RCC 7860 (cell line): ENCODE measurements around the gene PSG2.
A peak's percentile ranks its signal among the peaks of the same experiment; 100 is the strongest.
"Not testable (repeated sequence)": the region's sequence is repeated elsewhere in the genome, so short reads cannot be mapped to it uniquely, and the experiment has no call there.

ENCODE experiments used
- DNase-seq: peaks from one replicate; pipeline ENCODE4 v3.0.0-alpha.2; 2015; ENCODE audit warnings: low spot score
- FAIRE-seq: peaks from 2 replicates; lab custom pipeline; 2012; peaks lifted over from hg19 to GRCh38; lab: Jason Lieb, UNC

The PSG2 gene

DNA sequence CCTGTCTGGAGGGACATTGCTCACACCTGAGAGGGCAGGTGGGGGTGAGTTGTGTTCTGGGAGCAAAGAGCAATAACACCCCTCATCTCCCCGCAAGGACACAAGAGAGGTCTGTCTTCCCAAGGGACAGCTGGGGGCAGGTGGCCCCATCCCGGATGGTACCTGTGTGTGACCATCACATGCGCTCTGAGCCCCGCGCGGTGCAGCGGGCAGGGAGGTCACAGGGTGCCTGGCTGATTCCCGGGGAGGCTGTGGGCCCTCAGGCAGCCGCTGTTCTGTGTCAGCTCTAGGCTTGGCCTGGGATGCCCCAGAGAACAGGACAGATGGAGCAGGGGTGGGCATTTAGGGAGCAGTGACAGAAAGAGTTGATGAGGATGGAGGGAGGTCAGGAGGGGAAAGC is 1.2 kb upstream of the PSG2 start:
- not testable (repeated sequence) for DNase-seq, FAIRE-seq

DNA sequence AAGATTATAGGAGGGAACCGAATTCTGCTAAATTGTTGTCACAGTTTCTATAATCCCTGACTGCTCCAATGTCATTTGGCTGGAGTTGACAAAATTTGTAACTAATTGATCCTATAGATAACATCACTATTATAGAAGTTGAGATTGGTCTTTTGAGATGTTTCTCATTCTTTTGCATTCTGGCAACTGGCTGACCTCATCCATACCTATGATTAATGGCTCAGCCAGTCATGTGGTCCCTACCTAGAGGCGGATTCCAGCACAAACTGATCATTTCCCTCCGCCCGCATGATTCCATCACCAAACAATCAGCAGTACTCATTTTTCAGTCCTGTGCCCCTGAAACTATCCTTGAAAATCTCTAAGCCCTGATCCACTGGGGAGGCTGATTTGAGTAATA is 4.2 kb downstream of the PSG2 start:
- peak; percentile 64 for DNase-seq
- FAIRE-seq: peak; percentile 78

- FAIRE-seq (peak; percentile 79), DNase-seq (peak; percentile 84)
Measured at GRCh38 chr19:43077881-43078280, 4.6 kb downstream of the PSG2 start.

DNA sequence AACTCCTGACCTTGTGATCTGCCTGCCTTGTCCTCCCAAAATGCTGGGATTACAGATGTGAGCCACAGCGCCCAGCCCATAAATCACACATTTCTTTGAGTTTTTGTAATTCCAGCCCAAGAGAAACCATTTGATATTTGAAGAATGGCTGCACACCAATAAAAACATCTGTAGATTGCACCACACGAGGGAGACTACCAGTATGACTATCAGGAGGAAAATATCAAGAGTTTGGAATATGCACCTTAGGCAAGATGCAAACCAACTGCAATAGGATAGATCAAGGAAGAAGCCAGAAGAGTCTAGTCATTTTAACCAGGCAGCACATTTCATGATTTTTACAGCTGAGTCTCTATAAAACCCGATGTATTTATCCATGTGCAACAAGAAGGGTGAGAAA is 20.1 kb downstream of the PSG2 start:
- FAIRE-seq, DNase-seq: not testable (repeated sequence)

DNA sequence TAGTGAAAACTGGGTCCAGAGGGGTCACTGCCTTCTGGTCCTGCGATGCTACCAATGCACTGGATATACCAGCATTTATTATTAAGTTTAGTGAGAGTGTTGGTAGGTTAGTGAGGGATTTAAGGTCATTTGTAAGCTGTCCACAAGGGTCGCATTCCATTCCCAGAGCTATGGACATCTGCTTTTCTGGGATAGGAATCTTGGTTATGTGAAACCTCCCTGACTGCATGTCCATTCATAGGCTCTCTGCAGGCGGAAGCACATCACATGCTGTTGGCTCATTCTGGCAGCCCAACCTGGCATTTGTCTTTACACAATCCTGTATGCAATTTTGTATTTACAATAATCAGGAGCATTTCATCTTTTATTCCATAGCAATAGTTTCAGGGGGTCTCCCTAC is 21.2 kb downstream of the PSG2 start:
- not testable (repeated sequence) for DNase-seq, FAIRE-seq

DNA sequence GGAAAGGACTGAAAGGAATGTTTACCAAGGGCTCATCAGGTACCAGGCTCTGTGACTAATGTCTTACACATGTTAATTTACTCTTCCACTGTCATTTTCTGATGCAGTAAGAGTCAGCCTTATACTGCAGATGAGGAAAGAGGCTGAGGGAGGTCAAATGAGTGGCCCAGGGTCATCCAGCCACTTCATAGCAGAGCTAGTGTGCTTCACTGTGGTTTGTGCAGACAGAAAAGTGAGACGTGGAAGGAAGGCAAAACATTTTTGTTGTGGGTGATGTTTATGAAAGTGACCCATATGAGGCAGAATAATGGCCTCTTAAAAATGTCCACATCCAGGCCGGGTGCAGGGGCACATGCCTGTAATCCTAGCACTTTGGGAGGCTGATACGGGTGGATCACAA is 22.2 kb downstream of the PSG2 start:
- not testable (repeated sequence) for FAIRE-seq
- DNase-seq: peak; percentile 64

- FAIRE-seq, DNase-seq: not testable (repeated sequence)
Measured at GRCh38 chr19:43059482-43059881, 23.0 kb downstream of the PSG2 start.

- DNase-seq: peak; percentile 38
- FAIRE-seq: not testable (repeated sequence)
Measured at GRCh38 chr19:43058440-43058839, 24.1 kb downstream of the PSG2 start.

- DNase-seq, FAIRE-seq: not testable (repeated sequence)
Measured at GRCh38 chr19:43047966-43048365, 34.5 kb downstream of the PSG2 start.

DNA sequence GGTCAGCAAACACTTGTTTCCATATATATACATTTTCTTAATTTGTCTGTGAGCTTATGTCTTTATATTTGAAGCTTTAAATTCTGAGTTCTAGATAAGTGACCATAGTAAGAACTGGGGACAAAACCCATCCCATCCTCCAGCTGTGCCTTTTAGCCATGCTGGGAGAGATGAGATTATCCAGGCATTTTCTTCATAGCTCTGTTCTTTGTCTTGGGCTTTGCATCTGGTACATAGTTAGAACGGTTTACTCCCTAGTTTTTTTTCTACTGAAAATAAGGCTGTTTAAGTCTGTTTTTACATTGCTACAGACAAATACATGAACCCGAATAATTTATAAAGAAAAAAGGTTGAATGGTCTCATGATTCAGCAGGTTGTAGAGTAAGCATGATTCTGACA is 35.9 kb downstream of the PSG2 start:
- FAIRE-seq, DNase-seq: not testable (repeated sequence)

DNA sequence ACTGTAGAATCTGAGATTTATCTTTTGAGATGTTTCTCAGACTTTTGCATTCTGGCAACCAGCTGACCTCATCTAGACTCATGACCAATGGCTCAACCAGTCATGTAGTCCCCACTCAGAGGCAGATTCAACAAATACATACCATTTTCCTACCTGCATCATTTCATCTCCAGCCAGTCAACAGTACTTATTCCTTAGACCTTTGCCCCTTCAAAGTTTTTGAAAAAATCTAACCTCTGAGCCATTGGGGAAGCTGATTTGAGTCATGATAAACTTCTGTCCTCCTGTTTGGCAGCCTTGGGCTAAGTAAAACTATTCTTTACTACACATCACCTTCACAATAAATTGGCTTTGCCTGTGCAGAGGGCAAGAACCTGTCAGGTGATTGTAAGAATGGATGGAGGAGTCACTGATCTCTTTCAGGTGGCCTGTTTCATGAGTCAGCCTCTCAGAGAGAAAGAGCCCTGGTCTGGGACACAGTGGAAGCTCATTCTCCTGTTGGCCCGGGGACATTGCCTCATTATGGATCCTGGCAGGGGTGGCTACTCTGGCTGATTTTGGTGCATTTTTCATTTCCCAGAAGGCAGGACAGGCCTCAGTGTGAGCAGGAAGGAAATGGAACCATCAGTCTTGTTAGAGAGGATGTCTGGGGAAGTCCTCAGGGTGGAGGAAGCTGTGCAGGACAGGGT is 38.9 kb downstream of the PSG2 start:
- not testable (repeated sequence) for FAIRE-seq

GRCh38 chr19:43031645-43032044 is 50.9 kb downstream of the PSG2 start:
- not testable (repeated sequence) for FAIRE-seq, DNase-seq

More for the DNA sequence above, 38.9 kb downstream of the PSG2 start:
- DNase-seq: not testable (repeated sequence)

GRCh38 chr19:43028866-43029265 is 53.6 kb downstream of the PSG2 start:
- FAIRE-seq: no peak
- no peak for DNase-seq

- not testable (repeated sequence) for FAIRE-seq, DNase-seq
Measured at GRCh38 chr19:43027985-43028384, 54.5 kb downstream of the PSG2 start.

DNA sequence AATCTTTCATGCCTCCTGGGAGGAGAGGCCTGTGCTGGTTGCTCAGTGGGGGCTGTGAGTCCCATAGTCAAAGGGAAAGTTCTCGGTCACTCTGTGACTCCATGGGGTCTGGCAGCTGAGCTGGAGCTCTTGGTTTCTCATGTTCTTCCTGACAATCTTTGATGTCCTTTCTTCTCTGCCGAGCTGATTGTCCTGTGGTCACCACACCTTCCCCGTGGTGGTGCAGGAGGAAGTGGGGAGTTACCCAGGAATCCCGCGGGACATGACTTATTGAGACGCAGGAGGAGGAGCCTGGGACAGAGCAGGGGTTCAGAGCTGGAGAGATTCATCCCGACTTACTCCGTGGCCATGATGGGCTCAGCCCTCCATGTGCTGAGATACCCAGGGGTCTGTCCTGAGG is 55.4 kb downstream of the PSG2 start:
- DNase-seq: not testable (repeated sequence)

DNA sequence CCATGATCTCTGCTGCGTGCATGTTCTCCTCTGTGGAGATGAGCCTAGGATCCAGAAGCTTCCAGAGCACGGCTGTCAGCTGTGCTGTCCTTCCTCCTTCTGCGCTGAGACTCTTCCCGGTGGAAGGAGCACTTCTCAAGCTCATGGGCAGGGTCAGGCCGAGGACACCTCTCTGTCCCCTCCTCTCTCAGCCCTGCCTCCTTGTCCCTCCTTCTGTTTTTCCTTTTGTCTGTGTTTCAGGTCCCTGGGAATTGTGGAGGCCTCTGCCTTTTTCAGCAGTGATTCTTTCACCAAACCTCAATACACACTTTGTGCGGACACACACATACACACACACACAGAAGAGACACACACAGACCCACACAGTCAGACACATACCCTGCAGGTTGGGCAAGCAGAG is 56.1 kb downstream of the PSG2 start, which contains the start of gene PSG11:
TSS of gene PSG11 (minus strand) at position 101 of the 400 bp plus-strand sequence. CDS start at position 4, 97 bp downstream.
- not testable (repeated sequence) for DNase-seq, FAIRE-seq

More for the DNA sequence above, 55.4 kb downstream of the PSG2 start:
- FAIRE-seq: not testable (repeated sequence)

DNA sequence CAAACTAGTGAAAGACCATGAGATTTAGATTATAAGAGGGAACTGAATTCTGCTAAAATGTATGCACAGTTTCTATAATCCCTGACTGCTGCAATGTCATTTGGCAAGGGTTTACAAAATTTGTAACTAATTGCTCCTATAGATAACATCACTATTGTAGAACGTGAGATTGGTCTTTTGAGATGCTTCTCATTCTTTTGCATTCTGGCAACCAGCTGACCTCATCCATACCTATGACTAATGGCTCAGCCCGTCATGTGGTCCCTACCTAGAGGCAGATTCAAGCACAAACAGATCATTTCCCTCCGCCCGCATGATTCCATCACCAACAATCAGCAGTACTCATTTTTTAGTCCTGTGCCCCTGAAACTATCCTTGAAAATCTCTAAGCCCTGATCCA is 60.4 kb downstream of the PSG2 start:
- FAIRE-seq: peak; percentile 83
- DNase-seq: peak; percentile 82

GRCh38 chr19:43021629-43022028 is 60.9 kb downstream of the PSG2 start:
- peak; percentile 87 for FAIRE-seq
- DNase-seq: peak; percentile 91

DNA sequence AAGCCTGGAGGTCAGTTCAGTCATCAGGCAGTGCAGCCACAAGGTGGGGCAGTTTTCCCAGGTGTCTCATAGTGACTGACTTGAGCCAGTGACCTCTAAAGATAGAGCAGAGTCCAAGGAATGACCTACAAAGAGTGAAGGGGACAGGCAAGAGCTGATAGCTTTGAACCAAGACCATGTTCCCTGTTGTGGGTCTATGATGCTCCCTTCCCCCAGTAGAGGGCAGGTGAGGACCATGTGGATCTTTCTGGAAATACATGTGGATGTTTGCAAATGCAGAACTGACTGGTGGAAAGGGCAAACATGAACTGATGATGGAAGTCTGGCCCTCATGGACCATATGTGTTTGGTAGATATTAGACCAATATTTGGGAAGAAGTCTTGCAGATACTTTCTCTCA is 62.9 kb downstream of the PSG2 start:
- not testable (repeated sequence) for DNase-seq, FAIRE-seq
